Hepatic stellate cell (primary cell): ENCODE data around the gene TRAIP.

Experiments used
- DNase-seq: peaks from one replicate; pipeline ENCODE4 v3.0.0; 2011; ENCODE audit warnings: low spot score

The TRAIP gene

DNA sequence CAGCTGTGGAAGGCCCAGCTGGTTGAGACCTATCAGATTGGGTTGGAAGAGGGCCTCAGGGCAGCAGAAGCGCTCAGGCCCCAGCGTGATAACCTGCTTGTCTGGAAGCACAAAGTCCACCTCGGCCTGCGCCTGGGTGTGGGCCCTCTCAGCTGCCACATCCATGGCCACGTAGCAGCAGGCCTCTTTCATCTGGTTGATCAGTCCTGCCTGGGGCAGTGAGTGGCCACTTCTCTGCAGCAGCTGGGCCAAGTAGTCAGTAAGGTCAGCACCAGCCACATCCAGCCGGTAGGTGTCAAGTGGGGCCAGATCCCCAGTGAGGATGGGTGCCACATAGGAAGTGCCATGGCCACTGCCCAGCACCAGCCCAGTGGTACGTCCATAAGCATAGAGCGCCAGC, 17.3 kb upstream of the TRAIP start:
- DNase-seq = no peak

DNA sequence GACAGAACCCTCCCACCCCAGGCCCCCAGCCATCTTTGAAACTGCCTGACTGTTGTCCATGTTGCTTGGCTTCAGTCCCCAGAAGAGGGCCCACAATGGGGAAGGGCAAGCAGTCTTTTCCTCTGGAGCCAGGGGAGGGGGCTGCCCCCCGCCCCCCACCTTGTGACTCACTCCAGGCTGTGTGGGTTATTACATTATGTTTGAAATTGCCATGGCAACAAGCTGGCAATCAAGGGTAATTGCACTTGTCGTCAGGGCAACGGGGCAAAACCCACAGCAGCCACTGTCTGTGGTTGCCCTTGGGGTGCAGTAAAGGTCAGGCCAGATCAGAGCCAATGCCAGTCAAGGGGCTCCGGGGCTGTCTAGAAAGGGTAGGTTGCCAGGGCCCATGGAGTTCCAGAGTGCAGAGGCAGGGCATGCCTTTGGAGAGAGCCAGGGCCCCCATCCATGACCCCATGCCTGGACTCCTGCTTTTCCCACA, 16.5 kb upstream of the TRAIP start:
- DNase-seq = no peak

DNA sequence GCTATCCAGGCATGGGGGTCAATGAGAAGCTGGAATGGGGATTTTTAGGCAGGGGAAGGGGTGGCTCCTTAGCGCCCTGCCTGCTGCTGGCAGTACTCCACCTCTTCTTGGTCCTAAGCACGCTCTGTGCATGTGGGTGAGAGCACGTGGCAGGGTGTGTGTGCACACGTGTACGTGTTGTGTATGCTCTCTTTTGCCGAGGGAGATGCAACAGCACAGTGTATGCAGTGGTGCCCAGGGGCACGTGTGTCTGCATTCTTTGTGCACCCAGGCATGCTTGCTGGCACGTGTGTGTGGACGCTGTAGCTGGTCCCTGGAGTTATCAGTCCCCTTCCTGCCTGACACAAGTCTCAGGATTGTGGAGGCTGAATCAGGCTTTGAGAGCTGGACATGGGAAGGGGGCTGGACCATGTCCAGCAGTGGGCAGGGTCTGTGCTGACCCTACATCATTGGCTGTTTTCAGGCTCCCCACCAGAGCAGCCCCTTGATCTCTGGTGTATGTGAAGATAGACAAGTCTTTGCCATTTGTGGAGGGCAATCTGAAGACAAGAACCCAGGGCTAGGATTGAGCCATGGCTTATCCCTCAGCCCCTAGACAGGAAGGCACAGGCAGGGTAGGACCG, 15.3 kb upstream of the TRAIP start:
- DNase-seq = no peak

DNA sequence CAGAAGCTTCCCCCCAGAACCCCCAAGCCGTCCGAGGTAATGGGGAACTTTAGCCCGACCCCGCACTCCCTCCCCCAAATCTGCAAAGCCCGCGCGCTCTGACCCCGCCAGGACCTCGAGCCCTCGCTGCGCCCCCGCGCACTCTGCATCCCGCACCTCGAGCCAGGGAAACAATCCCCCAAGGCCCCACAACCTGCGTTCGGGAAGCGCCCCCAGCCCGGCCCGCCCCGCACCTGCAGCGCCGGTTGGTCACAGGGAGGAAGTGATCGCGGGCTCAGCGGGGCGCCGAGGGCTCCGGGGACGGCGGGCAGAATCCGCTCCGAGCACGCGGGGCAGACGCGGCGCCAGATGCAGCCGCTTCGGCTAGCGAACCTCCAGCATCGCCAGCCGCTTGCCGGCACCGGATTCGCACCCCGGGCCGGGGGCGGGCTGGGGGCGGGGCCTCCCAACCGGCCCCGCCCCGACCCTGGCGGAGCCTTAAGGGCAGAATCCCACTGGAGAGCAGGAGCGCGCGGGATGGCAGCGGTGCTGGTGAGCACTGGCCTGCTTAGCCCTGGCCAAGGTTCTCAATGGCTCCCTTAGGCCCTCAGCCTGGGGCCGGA, 13.3 kb upstream of the TRAIP start, which contains the start of gene CAMKV:
Gene CAMKV, minus strand, starts transcription at position 382 of the 602 bp plus-strand sequence. CDS start 7,518 bp downstream, outside the sequence.
- DNase-seq = no peak

DNA sequence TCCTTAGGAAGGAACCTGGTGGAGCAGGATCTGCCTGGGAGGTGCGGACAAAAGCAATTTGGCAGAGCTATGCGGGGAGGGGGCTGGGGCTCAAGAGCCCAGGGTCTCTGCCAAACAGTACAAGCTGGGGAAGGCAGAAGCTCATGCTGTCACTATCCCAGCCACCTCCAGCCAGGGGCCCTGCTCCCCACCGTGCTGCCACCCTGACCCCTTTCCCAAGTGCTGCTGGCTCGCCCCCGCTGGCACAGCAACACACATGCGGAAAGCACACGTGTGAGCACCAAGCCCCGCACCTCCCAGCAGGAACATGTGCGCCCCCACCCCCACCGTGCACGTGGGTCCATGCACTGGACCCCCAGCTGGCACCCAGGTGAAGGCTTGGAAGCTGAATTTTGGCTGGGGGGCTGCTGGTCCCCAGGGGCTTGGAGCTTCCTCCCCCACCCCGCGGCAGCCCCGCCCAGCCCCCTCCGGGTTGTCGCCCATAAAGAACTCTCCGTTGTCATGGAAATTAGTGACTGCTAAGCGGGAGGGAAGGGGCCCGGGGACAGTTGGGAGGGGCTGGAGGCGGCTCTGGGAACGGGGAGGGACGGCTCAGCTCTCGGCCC, 12.6 kb upstream of the TRAIP start:
- no peak for DNase-seq

DNA sequence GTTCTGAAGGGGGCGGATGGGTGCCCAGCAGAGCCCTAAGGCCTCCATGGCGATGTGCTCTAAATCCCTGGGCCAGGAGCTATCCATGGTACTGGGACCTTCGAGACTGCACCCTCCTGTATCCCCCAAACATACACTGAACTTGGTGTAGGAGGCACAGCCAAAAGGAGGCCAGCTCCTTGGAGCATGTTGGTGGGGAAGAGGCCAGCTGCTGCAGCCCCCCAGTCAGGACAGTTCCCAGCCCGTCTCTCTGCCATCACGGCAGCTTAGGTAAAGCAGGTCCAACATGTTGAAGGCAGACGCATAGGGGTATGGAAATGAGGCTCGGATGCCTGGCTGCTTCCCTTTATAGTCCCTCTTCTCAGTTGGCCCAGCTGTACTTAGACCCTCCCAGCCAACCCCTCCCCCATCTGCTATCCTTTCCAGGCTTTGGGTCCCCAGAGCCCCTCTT, 11.5 kb upstream of the TRAIP start:
- DNase-seq = peak; percentile 52

DNA sequence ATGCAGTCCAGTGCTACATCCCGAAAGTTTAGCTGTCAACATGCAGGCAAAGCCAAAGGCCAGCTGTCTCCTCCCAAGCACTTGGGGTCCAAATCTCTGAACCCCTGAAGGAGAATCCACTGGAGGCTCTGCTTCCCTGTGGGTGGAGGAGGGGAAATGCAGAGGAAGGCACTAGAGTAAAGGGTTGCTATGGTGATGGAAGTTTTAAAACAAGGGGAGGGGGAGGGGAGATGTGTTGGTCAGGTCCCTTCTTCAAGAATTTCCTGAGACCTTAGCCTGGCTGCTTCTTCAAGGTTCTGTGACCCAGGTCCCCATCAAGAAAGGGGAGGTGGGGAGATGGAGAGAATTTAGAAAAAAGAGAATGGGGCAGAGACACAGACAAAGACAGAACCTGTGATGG, 11.0 kb upstream of the TRAIP start:
- DNase-seq = no peak

DNA sequence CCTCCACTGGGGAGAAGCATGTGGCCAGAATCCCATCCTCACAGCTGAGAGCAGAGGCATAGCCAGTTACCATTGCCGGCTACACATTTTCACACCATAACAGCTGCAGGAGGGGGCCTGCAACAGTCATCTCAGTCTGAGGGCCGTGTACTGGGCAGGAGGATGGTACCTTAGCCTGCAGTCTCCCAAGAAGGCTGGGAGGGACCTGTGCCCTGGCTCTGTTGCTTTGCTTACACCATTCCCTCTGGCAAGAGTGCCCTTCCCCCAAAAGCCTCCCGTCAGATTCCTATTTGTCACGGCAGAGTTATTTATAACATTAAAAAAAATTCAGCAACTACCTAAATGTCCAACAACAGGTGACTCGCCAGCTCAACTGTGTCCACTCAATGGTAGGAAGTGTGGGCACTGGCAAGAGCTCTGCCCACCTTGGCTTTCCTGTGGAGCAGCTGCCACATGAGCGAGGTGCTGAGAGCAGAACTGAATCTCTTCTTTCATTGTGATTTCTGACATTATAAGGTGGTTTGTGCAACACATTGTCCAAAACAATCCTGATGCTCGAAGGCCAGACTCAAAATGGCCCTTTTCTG, 8.9 kb upstream of the TRAIP start:
- DNase-seq = no peak

DNA sequence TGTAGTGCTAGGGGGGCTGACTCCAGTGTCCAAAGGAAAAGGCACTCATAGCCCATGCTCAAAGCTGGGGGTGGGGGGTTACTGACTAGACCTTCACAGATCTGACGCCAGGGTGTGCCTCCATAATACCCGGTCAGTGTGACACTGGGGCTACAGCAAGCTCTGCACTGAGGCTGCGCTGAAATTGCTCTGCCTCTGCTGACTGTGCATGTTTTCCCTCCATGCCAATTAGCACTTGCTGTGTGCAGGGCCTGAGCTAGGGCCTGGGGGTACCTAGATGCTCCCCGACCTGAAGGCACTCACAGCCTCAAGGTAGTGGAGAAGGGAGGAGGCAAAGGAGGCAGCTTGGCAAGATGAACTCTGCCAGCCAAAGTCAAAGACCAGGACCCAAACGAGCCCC, 8.1 kb upstream of the TRAIP start:
- DNase-seq = no peak

DNA sequence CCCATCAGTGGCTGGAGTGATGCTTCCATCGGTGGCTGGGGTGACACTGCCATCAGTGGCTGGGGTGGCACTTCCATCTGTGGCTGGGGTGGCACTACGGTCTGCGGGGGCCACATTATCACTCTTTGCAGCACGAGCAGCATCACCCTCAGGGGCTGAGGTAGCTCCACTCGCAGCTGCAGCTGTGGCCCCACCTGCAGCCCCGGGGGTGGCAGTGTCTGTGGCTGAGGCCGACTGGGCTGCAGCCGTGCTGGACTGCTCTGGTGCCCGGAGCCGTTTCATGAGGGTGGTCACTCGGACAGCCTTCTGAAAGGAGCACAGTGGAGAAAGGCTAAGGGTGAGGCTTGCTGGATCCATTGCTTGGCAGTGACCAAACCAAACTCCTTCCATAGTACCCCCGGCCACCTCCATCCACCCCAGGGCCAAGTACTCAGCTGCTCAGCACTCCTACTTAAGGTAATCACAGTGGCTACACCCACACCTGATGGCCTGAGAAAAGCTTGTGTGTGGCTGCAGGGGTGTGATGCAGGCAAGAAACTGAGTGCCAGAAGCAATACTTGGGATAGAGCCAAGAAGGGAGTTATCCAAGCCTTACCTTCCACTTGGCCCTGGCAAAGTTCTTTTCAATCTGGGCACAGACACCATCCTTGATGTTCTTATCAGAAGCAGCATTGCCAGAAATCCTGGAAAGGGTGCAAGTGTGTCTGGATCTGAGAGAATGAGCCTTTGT, 3.4 kb upstream of the TRAIP start:
- DNase-seq = no peak

DNA sequence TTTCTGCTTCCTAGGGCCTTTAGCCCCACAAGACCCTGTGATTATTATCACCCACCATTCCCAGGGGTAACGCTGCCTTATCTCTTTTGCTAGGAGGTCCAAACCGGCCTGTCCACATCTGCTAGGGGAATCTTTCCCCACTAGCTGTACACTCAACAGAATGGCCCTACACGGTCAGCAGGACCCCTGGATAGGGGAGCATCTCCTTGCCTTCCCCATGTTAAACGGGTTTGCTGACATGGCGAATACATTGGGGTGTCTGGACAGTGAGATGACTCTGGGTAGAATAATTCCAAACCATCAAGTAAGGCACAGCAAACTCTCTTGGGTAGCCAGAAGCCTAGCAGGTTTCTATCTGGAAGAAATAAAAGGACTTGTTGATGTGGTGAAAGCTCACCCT, 702 bp downstream of the TRAIP start:
- no peak for DNase-seq

DNA sequence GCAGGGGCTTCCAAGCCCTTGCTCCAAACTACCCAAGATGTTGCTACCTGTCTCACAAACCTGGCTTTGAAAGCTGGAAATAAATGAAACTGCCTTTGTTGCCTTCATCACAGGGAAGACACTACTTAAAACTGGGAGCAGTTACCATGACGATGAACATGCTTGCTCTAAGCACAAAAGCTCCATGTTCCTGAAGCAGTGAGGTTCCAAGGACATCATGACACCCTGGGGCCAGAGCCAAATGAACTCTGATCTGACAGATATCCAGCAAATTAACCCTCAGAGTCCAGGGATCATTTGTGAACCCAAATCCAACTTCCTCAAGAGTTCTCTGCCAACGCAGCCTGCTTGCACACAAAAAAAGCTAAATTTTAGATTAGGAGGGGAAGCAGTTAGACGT, 10.7 kb downstream of the TRAIP start:
- DNase-seq = no peak

DNA sequence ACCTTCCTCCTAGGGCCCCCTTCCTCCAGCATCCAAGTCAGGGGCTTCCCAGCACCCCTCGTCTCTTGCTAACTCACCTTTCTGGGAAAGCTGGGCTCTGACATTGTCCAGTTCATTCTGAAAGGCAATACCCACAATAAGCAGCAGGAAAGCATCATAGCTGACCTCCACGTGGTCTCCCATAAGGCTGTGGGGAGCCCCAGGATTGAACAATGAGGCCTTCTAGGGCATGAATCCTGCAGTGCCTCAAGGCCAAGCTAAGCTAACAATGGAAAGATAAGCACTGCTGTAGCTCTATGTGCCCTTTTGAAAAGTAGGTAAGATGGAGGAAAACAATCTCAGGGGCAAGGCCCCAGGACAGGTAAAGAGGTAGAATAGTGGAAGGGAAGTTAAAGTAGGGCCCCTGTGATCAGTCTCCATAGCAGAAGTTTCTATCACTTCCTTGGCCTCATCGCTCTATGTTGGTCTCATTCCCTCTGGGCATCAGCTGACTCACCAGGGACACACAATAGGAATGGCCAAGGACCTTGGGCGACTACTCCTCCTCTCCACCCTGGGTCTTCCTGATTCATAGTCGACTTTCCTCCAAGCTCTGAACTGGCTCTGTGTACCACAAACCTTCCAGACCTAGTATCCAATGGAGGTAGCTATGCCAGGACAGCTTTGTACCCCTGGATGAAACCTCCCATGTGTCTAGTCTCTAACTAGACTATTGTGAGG, 11.7 kb downstream of the TRAIP start:
- no peak for DNase-seq

DNA sequence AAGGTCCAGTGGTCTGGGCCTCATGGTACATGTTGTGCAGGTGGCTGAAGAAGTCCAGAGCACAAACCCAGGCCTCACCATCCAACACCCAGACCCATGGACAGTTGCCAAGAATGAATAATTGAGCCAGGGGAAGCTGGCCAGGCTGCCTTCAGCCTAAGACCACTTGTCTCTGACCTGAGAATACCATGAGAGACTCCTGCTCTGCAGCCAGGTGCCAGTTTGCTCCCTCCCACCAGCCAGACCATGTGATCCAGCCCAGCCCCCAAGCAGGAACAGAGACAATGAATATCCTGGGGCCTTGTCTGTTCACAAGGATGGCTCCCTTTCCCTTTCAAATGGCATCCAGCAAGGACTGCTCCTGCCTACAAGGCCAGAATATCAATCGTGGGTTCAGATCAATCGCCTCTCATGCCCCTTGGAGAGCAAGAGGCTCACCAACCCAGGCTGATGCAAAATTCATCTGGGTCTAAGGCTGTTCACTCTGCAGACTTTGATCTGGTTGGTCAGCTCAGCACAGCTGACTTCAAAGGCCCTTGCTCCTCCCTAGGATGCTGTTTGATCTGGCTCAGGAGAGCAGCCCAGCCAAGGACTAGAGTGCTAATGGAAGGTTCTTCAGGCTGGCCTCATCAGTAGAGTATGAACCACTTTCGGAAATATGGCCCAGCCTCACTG, 13.4 kb downstream of the TRAIP start:
- DNase-seq = no peak

DNA sequence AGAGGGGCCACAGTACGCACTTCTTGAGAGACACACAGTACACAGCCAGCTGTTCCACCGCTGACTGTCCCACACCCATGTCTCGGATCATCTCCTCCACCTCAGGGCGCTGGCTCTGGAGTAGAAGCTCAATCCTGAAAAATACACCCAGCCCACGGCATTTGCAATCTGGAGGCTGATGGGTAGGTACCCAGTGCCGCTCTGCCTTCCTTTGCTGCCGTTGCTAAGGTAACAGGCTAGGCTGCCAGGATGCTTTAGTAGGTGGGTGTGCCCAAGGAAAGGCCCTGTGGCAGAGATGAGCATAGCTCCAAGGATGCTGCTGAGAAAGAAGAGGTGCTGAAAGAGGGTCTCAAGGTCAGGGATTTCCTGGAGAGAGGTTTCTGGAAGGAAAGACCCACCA, 14.6 kb downstream of the TRAIP start:
- DNase-seq = no peak

DNA sequence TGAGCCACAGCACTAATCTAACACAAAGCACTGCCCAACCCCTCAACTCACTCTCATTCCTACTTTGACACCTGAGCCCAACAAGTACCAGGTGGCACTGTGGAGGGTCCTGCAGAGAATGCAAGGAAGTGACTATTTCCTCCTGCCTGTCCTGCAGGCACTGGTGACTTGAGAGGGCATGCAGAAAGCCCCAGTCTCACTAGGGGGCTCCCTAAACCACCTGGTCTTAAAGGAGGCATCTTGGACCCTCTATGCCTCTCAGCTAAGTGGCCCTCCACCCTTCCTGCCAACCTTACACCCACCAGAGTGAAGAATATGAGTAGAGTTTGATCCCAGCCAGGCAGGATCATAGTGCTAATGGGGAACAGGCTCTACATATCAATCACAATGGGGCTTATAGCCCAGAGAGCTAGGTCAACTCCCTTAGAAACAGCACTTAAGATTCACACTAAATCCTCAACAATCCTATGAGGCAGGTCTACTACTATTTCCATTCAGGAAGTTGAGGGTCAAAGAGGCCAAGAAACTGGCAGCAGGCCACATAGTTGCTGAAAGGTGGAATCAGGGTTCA, 15.2 kb downstream of the TRAIP start:
- DNase-seq = no peak

DNA sequence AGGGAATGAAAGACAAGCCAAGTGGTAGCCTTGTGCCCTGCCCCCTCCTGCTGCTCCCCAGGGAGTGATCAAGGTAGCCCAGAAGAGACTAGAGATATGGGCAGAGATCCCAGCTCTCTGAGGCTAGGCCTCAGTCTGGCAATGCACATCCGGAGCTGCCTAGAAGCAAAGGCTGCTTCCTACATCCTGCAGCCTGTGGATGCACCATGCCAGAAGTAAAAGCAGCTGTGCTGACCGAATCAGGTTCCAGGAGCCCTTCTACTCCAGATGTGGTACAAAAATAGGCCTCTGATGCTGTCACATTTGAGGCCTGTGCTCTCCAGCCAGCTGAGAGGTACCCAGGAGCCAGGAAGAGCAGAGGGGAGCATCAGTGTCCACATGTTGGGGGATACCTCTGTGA, 16.0 kb downstream of the TRAIP start:
- no peak for DNase-seq

DNA sequence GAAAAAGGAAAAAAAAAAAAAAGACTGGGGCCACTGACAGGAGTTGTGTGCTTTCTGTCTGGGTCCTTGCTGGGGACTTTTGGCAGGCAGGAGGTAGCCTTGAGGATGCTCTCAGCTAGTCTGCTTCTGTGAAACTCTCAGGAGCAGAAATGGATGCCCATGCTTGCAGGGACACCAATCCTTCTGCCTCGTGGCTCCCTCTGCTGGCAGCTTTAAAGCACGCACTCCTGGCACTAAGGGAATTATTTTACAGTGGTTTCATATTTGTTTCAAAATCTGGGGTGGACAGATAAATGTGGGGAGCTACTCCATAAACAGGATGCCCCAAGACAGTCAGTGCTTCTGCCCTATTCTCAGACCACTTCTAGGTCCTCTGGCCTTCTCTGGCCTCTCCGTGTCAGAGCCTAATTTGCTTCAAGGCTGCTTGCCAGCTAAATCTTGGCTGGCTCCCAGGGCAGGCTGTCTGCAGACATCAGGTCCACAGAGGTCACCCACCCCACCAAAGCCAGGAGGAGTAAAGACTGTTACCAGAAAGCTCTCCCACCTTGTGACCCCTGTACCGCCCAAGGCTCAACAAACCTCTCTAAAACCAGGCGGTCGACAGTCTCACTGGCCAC, 17.1 kb downstream of the TRAIP start:
- DNase-seq = peak; percentile 78

DNA sequence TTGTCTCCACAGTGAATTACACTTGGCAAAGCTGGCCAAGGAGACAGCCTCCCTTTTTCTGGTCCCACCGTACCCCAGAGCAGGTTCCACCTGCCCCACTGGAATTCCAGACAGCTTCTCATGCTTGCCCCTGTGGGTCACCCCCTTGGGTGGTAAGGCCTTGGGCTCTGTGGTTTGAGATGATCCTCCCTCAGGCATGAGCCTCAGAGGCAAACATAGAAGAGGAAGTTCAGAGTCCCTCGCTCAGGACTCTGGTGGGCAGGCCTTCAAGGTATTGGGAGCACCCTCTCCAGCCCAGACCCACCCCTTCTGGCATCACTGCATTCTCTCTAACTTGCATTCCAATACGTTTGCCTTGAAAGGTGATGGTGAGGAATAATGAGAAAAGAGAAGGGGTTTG, 25.0 kb downstream of the TRAIP start:
- DNase-seq = no peak

DNA sequence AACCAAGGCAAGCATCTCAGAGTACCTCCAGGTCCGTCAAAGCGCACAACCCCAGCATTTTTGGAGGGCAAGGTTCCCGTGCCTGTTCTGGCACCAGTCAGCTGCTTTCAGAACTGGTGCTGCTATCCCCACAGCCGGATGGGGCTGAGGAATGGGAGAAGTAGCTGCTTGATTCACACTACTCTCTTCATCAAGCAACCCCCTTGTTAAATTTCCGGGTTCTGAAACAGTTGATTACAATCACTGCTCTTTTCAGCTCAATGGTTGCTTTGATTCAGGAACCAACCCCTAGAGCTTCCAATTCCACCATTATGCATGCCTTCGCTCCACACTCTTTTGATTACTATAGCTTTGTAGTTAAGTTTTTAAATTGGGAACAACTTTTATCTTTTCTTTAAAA, 30.3 kb downstream of the TRAIP start:
- DNase-seq = no peak
